Neural cell (in vitro differentiated cells): ENCODE results near the gene CCDC172. TPM values are rescaled to one million over a fixed set of nuclear protein-coding genes. Genes with fewer than 3 reads are reported as not detected.

Experiments
- H2AFZ ChIP-seq: fragments of 200-600, 300-800 bp; sonication (generic), shearing (Covaris generic); 2 replicates; pipeline ENCODE4 v1.6.0; 2014; ENCODE audit warnings: low read depth, mild to moderate bottlenecking, antibody characterized with exemption, low read length, moderate library complexity
- H3F3A ChIP-seq: fragments of 200-600 bp; shearing (Covaris generic); 2 replicates; pipeline ENCODE4 v1.6.1; 2016; ENCODE audit warnings: mild to moderate bottlenecking, moderate library complexity, mixed read lengths, antibody characterized with exemption, low read length; ENCODE audit not compliant: insufficient read depth, poor library complexity, severe bottlenecking
- H3K27ac ChIP-seq: fragments of 200-600, 300-800 bp; sonication (generic), shearing (Covaris generic); 2 replicates; pipeline ENCODE4 v1.5.1; 2014; ENCODE audit warnings: mild to moderate bottlenecking, low read length, moderate library complexity
- H3K27me3 ChIP-seq: fragments of 300-800, 200-600 bp; sonication (generic), shearing (Covaris generic); 2 replicates; pipeline ENCODE4 v1.6.0; 2014; ENCODE audit warnings: mild to moderate bottlenecking, low read depth, low read length, moderate library complexity; ENCODE audit not compliant: insufficient read depth
- H3K36me3 ChIP-seq: fragments of 300-800, 200-600 bp; sonication (generic), shearing (Covaris generic); 2 replicates; pipeline ENCODE4 v1.5.1; 2014; ENCODE audit warnings: mild to moderate bottlenecking, antibody characterized with exemption, low read length, moderate library complexity; ENCODE audit not compliant: insufficient read depth
- H3K4me2 ChIP-seq: fragments of 300-800, 200-600 bp; sonication (generic), shearing (Covaris generic); 2 replicates; pipeline ENCODE4 v1.6.0; 2014; ENCODE audit warnings: mild to moderate bottlenecking, low read length
- H3K4me3 ChIP-seq: fragments of 300-800, 200-600 bp; sonication (generic), shearing (Covaris generic); 2 replicates; pipeline ENCODE4 v1.5.1; 2014; ENCODE audit warnings: mild to moderate bottlenecking, low read length, moderate library complexity
- H3K79me2 ChIP-seq: fragments of 200-600 bp; shearing (Covaris generic); replicated peaks from 2 replicates; pipeline ENCODE4 v1.6.0; 2014; ENCODE audit warnings: mild to moderate bottlenecking, low read length, moderate library complexity; ENCODE audit not compliant: insufficient read depth
- H3K9ac ChIP-seq: fragments of 300-800, 200-600 bp; sonication (generic), shearing (Covaris generic); 2 replicates; pipeline ENCODE4 v1.6.1; 2016; ENCODE audit warnings: mild to moderate bottlenecking, low read length, mixed read lengths
- H3K9me2 ChIP-seq: fragments of 200-600 bp; shearing (Covaris generic); 2 replicates; pipeline ENCODE4 v1.6.1; 2016; ENCODE audit warnings: mild to moderate bottlenecking, low read length, mixed read lengths; ENCODE audit not compliant: insufficient read depth
- H3K9me3 ChIP-seq: fragments of 200-600, 300-800 bp; sonication (generic), shearing (Covaris generic); 2 replicates; pipeline ENCODE4 v1.6.1; 2016; ENCODE audit warnings: mild to moderate bottlenecking, mixed run types, low read length, moderate library complexity, mixed read lengths
- H4K20me1 ChIP-seq: fragments of 200-600 bp; shearing (Covaris generic); 2 replicates; pipeline ENCODE4 v1.6.1; 2016; ENCODE audit warnings: mild to moderate bottlenecking, mixed run types; ENCODE audit not compliant: insufficient read depth
- CTCF ChIP-seq: fragments of 450-650 bp; IDR thresholded peaks from 2 replicates; pipeline ENCODE4 v1.5.1; 2014; ENCODE audit warnings: antibody characterized with exemption, mild to moderate bottlenecking, moderate library complexity; ENCODE audit not compliant: poor library complexity, severe bottlenecking
- EP300 ChIP-seq: fragments of 450-650 bp; conservative IDR thresholded peaks from 2 replicates; pipeline ENCODE4 v1.6.1; 2014; ENCODE audit warnings: antibody characterized with exemption, mild to moderate bottlenecking, moderate library complexity; ENCODE audit not compliant: poor library complexity, severe bottlenecking
- EZH2 ChIP-seq: fragments of 200-600, 300-800 bp; shearing (Covaris generic), sonication (generic); IDR thresholded peaks from 2 replicates; pipeline ENCODE4 v1.6.1; 2014; ENCODE audit warnings: antibody characterized with exemption, low read length, borderline replicate concordance, mild to moderate bottlenecking; ENCODE audit not compliant: insufficient read depth, poor library complexity, severe bottlenecking
- MXI1 ChIP-seq: fragments of 450-650 bp; conservative IDR thresholded peaks from 2 replicates; pipeline ENCODE4 v1.6.1; 2014; ENCODE audit warnings: antibody characterized with exemption, mild to moderate bottlenecking; ENCODE audit not compliant: poor library complexity, severe bottlenecking
- POLR2AphosphoS5 ChIP-seq: IDR thresholded peaks from 2 replicates; pipeline ENCODE4 v1.6.1; 2012
- RAD21 ChIP-seq: fragments of 450-650 bp; conservative IDR thresholded peaks from 2 replicates; pipeline ENCODE4 v1.6.1; 2014; ENCODE audit warnings: antibody characterized with exemption, mild to moderate bottlenecking, moderate library complexity
- SMC3 ChIP-seq: fragments of 450-650 bp; conservative IDR thresholded peaks from 2 replicates; pipeline ENCODE4 v1.6.1; 2014; ENCODE audit warnings: antibody characterized with exemption, mild to moderate bottlenecking, moderate library complexity; ENCODE audit not compliant: poor library complexity
- TAF1 ChIP-seq: IDR thresholded peaks from 2 replicates; pipeline ENCODE4 v1.6.1; 2012; ENCODE audit warnings: low read depth
- polyA minus RNA-seq: library from RNA; depleted of rRNA, polyadenylated mRNA; stranded (reverse); fragments of >200 nt; gene quantifications from 2 replicates; pipeline ENCODE4 v1.2.3, GENCODE V29; 2014
- polyA plus RNA-seq: library from polyadenylated mRNA; depleted of rRNA; stranded (reverse); fragments of >200 nt; gene quantifications from 2 replicates; pipeline ENCODE4 v1.2.3, GENCODE V29; 2014
- TF ChIP-seq, protein P1 (sequence below): IDR thresholded peaks from 2 replicates; pipeline ENCODE4 v1.6.1; 2012; ENCODE audit warnings: borderline replicate concordance

Gene CCDC172
- not detected in 2 replicates for polyA plus RNA-seq
- polyA minus RNA-seq: not detected in 2 replicates

DNA sequence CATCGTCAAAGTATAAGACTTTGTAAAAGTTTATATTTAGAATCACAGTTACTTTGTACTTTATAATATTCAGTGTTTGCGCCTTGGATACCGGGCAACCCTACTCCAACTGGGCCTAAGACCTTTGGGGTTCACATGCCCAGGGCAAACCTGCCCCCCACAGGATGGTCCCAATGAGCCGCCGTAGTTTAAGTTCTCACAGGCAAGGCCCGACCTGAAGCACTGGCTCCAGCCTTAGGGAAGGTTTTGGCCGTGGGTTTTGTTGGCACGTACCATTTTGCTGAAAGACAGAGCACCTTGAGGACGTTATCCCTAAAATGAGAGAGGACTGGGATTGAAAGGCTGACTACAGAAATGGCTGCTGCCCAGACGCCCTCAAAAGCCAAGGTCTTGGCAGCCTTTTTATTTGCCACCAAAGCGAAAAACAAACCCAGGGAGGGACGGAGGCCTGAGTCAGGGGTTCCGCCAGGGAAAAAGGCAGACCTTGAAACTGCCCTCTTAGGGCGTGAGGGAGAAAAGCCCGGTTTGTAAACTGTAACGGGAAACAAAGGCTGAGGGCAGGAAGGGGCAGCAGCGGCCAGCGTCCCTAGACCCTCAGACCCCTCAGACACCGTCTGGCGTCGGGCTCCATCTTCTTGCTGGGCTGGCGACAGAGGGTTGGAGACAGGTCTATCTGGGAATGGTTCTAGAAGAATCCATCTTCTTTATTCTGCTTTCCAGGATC lies at the start of gene CCDC172:
Gene CCDC172 (plus strand): TSS at position 222 of the 724 bp plus-strand sequence. CDS start 564 bp downstream, outside the sequence.
- Histone ChIP-seq H3K4me2 (no peak within 1 kb of the TSS), H3K36me3 (no peaks in the 10 kb centered on the region), H3K4me3 (no peak within 1 kb of the TSS), H3K27me3 (no peaks in the 10 kb centered on the region), H4K20me1 (no peaks in the 10 kb centered on the region), H3K9ac (no peak within 1 kb of the TSS), H2AFZ (no peak within 1 kb of the TSS), H3F3A (no peaks in the 10 kb centered on the region), H3K79me2 (no peaks in the 10 kb centered on the region), H3K9me2 (no peaks in the 10 kb centered on the region), H3K27ac (no peak within 1 kb of the TSS), H3K9me3 (no peaks in the 10 kb centered on the region)
- TF ChIP-seq TAF1: no peak

DNA sequence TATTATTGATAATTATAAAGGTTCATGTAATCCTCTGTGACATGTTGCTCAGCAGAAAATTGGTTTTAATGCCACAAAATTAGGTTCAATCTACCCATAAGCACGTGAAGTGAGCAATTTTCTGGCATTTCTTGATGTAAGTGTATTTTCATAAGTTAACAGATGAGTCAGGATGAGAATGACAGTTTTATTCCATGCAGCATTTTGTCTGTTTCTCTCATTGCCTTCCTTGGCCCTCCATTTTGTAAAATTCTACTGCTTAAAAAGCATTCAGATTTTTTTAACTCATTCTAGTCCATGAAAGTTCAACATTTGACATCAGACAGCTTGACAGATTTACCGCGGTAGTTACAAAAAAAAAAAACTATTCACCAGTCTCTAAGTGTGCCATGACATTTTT lies 47.3 kb upstream of the CCDC172 start:
- Histone ChIP-seq H3K27ac (no peak overlapping the region), H3K9me3 (no peaks in the 10 kb centered on the region), H3F3A (no peaks in the 10 kb centered on the region), H2AFZ (no peak overlapping the region), H3K9ac (no peak overlapping the region), H4K20me1 (no peaks in the 10 kb centered on the region), H3K4me2 (no peak overlapping the region), H3K27me3 (peaks cover 43% of the 10 kb centered on the region), H3K9me2 (no peaks in the 10 kb centered on the region), H3K36me3 (no peaks in the 10 kb centered on the region), H3K4me3 (no peak overlapping the region), H3K79me2 (no peaks in the 10 kb centered on the region)
- TF ChIP-seq EZH2 (no peak), EP300 (peak; percentile 32), CTCF (no peak), POLR2AphosphoS5 (peak; percentile 78), TAF1 (no peak), MXI1 (no peak)
- TF ChIP-seq, protein P1, sequence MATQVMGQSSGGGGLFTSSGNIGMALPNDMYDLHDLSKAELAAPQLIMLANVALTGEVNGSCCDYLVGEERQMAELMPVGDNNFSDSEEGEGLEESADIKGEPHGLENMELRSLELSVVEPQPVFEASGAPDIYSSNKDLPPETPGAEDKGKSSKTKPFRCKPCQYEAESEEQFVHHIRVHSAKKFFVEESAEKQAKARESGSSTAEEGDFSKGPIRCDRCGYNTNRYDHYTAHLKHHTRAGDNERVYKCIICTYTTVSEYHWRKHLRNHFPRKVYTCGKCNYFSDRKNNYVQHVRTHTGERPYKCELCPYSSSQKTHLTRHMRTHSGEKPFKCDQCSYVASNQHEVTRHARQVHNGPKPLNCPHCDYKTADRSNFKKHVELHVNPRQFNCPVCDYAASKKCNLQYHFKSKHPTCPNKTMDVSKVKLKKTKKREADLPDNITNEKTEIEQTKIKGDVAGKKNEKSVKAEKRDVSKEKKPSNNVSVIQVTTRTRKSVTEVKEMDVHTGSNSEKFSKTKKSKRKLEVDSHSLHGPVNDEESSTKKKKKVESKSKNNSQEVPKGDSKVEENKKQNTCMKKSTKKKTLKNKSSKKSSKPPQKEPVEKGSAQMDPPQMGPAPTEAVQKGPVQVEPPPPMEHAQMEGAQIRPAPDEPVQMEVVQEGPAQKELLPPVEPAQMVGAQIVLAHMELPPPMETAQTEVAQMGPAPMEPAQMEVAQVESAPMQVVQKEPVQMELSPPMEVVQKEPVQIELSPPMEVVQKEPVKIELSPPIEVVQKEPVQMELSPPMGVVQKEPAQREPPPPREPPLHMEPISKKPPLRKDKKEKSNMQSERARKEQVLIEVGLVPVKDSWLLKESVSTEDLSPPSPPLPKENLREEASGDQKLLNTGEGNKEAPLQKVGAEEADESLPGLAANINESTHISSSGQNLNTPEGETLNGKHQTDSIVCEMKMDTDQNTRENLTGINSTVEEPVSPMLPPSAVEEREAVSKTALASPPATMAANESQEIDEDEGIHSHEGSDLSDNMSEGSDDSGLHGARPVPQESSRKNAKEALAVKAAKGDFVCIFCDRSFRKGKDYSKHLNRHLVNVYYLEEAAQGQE: no peak

DNA sequence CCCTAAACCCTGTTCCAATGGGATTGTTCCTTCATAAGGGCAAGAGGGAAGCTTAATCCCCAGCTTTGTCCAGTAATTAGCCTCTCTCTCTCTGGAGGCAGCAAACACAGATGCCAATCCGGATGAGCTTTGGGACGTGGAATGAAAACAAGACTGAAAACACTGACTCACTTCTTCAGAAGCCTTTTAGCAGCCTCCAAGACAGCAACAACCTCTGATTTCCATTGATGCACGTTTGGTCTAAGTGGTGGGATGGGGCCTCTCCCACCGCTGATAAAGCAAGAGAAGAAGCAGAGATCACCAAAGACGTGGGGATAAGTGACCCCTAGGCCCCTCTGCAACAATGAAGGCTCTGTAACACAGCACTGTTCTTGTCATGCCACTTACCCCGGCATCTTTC lies 45.4 kb upstream of the CCDC172 start:
- H3K9me2 ChIP-seq: no peaks in the 10 kb centered on the region
- no peak overlapping the region for H3K4me2 ChIP-seq
- H3K79me2 ChIP-seq: no peaks in the 10 kb centered on the region
- no peak overlapping the region for H3K9ac ChIP-seq
- H4K20me1 ChIP-seq: no peaks in the 10 kb centered on the region
- H2AFZ ChIP-seq: no peak overlapping the region
- H3K36me3 ChIP-seq: no peaks in the 10 kb centered on the region
- H3K27ac ChIP-seq: no peak overlapping the region
- no peaks in the 10 kb centered on the region for H3K9me3 ChIP-seq
- no peak overlapping the region for H3K4me3 ChIP-seq
- TF ChIP-seq CTCF: no peak
- TF ChIP-seq, protein P1: no peak
- TF ChIP-seq RAD21: no peak
- TF ChIP-seq SMC3: no peak
- TF ChIP-seq TAF1: no peak
- TF ChIP-seq EZH2: no peak
- no peak for TF ChIP-seq MXI1
- TF ChIP-seq POLR2AphosphoS5: no peak
- TF ChIP-seq EP300: no peak
- peaks cover 24% of the 10 kb centered on the region for H3K27me3 ChIP-seq
- H3F3A ChIP-seq: no peaks in the 10 kb centered on the region
